Bronchial epithelial cell (primary cell): Measurements from ENCODE around the gene GRK5. TPM values are rescaled to one million over a fixed set of nuclear protein-coding genes. Genes with fewer than 3 reads are reported as not detected.
"Not testable (repeated sequence)": the region's sequence is repeated elsewhere in the genome, so short reads cannot be mapped to it uniquely, and the experiment has no call there.

Experiments used
- DNase-seq: peaks from one replicate; pipeline ENCODE4 v3.0.0-alpha.2; 2010; ENCODE audit warnings: low read depth
- FAIRE-seq: peaks from 2 replicates; lab custom pipeline; 2011; peaks lifted over from hg19 to GRCh38; lab: Jason Lieb, UNC
- H3K27me3 ChIP-seq: 2 replicates; pipeline ENCODE4 v1.5.1; 2011; ENCODE audit warnings: low read length; ENCODE audit not compliant: control insufficient read depth, insufficient read depth
- H3K36me3 ChIP-seq: 2 replicates; pipeline ENCODE4 v1.5.1; 2011; ENCODE audit warnings: low read length; ENCODE audit not compliant: control insufficient read depth, insufficient read depth
- H3K4me3 ChIP-seq: 2 replicates; pipeline ENCODE4 v1.5.1; 2011; ENCODE audit warnings: mild to moderate bottlenecking, low read depth, low read length, control low read depth
- CTCF ChIP-seq: IDR thresholded peaks from 2 replicates; pipeline ENCODE4 v1.5.1; 2011; ENCODE audit warnings: mild to moderate bottlenecking, moderate library complexity, low read length, control low read depth, inconsistent platforms; ENCODE audit not compliant: insufficient read depth, severe bottlenecking
- total RNA-seq: library from RNA; depleted of rRNA; stranded (reverse); fragments of >200 nt; gene quantifications from 2 replicates; pipeline ENCODE4 v1.2.1, GENCODE V29; 2014

GRK5 gene
- total RNA-seq, 1 donor from 2014 or later: 2.4 TPM

GRCh38 chr10:119270762-119271366 is 63.5 kb downstream of the GRK5 start:
- no peaks in the 10 kb centered on the region for H3K36me3 ChIP-seq
- DNase-seq: peak; percentile 47
- TF ChIP-seq CTCF: no peak
- no peaks in the 10 kb centered on the region for H3K27me3 ChIP-seq
- FAIRE-seq: no peak
- no peak overlapping the region for H3K4me3 ChIP-seq

GRCh38 chr10:119272338-119272734 is 65.0 kb downstream of the GRK5 start:
- H3K36me3 ChIP-seq, H3K4me3 ChIP-seq, FAIRE-seq, DNase-seq, H3K27me3 ChIP-seq: not testable (repeated sequence)

- no peak for TF ChIP-seq CTCF
- DNase-seq (no peak), FAIRE-seq (no peak)
- no peak overlapping the region for H3K4me3 ChIP-seq
- H3K27me3 ChIP-seq: no peaks in the 10 kb centered on the region
- H3K36me3 ChIP-seq: no peaks in the 10 kb centered on the region
These were observed 65.4 kb downstream of the GRK5 start for GRCh38 chr10:119272736-119273135.

- Histone ChIP-seq H3K4me3 (no peak overlapping the region), H3K27me3 (no peaks in the 10 kb centered on the region), H3K36me3 (no peaks in the 10 kb centered on the region)
- TF ChIP-seq CTCF: no peak
- FAIRE-seq (no peak), DNase-seq (no peak)
These were observed 66.0 kb downstream of the GRK5 start for GRCh38 chr10:119273413-119273812.

- Histone ChIP-seq H3K27me3 (no peaks in the 10 kb centered on the region), H3K4me3 (no peak overlapping the region), H3K36me3 (no peaks in the 10 kb centered on the region)
- DNase-seq (no peak), FAIRE-seq (no peak)
- TF ChIP-seq CTCF: no peak
These were observed 67.2 kb downstream of the GRK5 start for GRCh38 chr10:119274519-119275045.

- no peak overlapping the region for H3K4me3 ChIP-seq
- no peak for TF ChIP-seq CTCF
- FAIRE-seq: no peak
These were observed 67.7 kb downstream of the GRK5 start for GRCh38 chr10:119275085-119275484.

GRCh38 chr10:119276194-119276593 is 68.8 kb downstream of the GRK5 start:
- not testable (repeated sequence) for H3K36me3 ChIP-seq, FAIRE-seq, H3K27me3 ChIP-seq, H3K4me3 ChIP-seq, DNase-seq

More at GRCh38 chr10:119275085-119275484, 67.7 kb downstream of the GRK5 start:
- no peak for DNase-seq
- no peaks in the 10 kb centered on the region for H3K36me3 ChIP-seq
- no peaks in the 10 kb centered on the region for H3K27me3 ChIP-seq
